GM12801 (cell line): ENCODE data around the gene DNAJC7.

Experiments
- CTCF ChIP-seq: IDR thresholded peaks from one replicate; pipeline ENCODE4 v1.5.1; 2011; ENCODE audit warnings: control low read depth; ENCODE audit not compliant: insufficient read length; ENCODE audit errors: extremely low read depth

The DNAJC7 gene

GRCh38 chr17:42050393-42051012, 33.3 kb upstream of the DNAJC7 start, which contains the start of gene C17orf113:
TSS of gene C17orf113 (minus strand) at chr17:42050601. CDS start at chr17:42043376, 7,225 bp downstream.
- TF ChIP-seq CTCF, result no peak

GRCh38 chr17:42049834-42050392, 32.7 kb upstream of the DNAJC7 start:
- no peak for TF ChIP-seq CTCF

GRCh38 chr17:42047343-42047742, 30.1 kb upstream of the DNAJC7 start:
- no peak for TF ChIP-seq CTCF

GRCh38 chr17:42045719-42046118, 28.5 kb upstream of the DNAJC7 start:
- TF ChIP-seq CTCF, result no peak

- TF ChIP-seq CTCF, result no peak
These were observed 25.5 kb upstream of the DNAJC7 start for GRCh38 chr17:42042598-42043319.

- TF ChIP-seq CTCF, result no peak
These were observed 24.4 kb upstream of the DNAJC7 start for GRCh38 chr17:42041619-42042018.

GRCh38 chr17:42040818-42041217, 23.6 kb upstream of the DNAJC7 start:
- TF ChIP-seq CTCF, result no peak
